GM18502 (cell line): ENCODE results near the gene CLASP1.
"Not testable (repeated sequence)": the region's sequence is repeated elsewhere in the genome, so short reads cannot be mapped to it uniquely, and the experiment has no call there.

Experiments used
- ATAC-seq: cut with Tn5 transposase; IDR thresholded peaks from one replicate; pipeline ENCODE4 v1.9.1; 2021; ENCODE audit warnings: mild to moderate bottlenecking; ENCODE audit not compliant: unreplicated experiment, poor library complexity

CLASP1 gene

DNA sequence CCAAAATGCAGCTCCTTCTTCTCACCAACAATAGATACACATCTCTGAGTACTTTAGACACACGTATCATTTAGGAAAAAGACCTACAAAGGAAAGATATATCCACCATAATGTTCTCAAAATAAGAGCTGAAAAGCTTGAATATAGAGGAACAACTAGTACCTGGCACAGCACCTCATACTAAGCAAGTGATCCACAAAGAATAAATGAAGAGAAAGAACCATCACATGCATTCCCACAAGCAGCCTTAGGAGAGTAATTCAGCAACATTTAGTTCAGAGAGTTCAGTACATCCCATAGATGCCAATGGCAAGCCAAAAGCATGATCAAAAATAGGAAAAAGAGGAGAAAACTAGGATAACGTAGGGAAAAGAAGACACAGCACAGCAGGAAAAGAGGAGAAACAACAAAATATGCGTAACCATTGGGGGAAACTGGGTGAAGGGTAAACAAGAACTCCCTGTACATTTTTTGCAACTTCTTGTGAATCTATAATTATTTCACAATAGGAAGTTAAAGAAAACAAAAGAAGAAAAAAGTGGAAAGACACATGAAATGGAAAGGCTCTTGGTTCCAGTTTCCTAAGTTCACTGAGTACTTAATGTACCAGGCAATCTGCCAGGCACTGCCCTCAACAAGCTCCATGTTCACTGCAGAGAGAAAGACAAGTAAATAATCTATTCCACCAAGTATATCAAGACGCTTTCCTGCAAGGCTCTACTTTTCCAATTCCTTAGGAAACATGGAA lies 22.3 kb downstream of the CLASP1 start:
- no peak for ATAC-seq

DNA sequence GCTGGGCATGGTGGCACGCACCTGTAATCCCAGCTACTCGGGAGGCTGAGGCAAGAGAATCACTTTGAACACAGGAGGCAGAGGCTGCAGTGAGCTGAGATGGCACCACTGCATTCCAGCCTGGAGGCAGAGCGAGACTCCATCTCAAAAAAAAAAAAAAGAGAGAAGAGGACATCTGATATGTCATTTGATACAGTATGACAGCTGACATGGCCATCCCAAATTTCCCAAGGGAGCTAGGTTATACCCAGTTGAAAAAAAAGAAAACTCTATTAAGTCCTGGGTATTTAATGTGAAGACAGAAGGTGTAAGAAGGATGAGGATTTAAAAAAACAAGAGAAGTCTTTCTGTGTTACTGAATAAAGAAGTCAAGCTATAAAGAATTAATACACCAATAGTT lies 23.3 kb downstream of the CLASP1 start:
- ATAC-seq, result no peak

DNA sequence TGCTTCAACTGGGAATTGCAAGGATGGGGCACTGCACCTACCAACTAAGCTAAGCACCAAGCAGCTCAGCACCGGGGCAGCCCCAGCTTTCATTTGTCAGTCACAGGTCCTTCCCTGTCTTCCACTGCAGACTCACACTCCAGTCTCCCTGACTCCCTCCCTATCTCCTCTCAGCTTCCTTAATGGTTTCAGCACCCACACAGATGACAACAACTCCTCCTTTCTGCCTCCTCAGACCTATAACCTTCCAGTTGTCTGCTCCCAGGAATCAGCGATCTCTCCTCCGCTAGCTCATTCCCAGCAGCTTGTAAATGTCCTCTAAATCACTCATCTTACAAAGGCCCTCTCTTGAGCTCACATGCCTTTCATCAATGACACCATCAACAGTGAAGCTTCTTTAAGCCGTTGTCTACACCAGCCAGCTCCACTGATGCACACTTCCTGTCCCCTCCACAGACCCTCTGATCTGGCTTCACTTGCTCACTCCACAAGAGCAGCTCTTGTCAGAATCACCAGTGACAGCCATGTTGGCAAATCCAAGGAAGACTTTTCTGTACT lies 32.1 kb downstream of the CLASP1 start:
- peak; percentile 76 for ATAC-seq

DNA sequence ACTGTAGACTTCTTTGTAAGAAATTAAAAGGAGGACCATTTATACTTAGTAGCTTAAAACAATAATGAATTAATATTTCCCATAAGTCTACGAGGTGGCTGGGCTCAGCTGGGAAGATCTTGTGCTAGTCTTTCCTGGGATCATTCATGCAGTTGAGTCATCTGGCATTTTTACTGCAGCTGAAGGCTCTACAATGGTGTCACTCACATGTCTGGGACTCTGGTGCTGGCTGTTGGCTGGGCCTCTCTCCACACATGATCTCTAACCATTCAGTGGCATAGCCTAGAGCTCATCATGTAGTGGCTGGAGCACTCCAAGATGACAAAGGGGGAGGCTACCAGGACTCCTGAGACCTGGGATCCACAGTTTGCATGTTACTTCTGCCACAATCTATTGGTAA lies 35.5 kb downstream of the CLASP1 start:
- no peak for ATAC-seq

GRCh38 chr2:121613152-121613551 lies 36.1 kb downstream of the CLASP1 start:
- no peak for ATAC-seq

GRCh38 chr2:121611730-121612705 lies 37.2 kb downstream of the CLASP1 start:
- no peak for ATAC-seq

- not testable (repeated sequence) for ATAC-seq
Measured at GRCh38 chr2:121611048-121611649, 38.1 kb downstream of the CLASP1 start.

- not testable (repeated sequence) for ATAC-seq
Measured at GRCh38 chr2:121610487-121610874, 38.8 kb downstream of the CLASP1 start.

DNA sequence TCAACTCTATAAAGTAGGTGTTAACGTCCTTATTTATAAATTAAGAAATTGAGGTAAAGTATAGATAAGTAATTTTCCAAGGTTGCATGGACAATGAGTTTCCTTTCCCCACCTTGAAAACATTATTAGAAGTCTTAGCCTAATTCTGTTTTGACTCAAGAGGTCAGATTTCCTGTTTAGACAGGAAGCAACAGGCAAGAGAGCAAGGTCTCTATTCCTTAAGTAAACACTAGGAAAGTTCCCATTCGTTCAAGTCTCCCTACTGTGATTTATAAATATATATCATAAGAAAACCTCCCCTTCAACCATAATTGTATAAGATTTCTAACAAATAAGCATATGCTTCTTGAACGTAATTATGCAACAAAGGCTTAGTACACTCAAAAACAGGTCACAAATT lies 40.3 kb downstream of the CLASP1 start:
- no peak for ATAC-seq

DNA sequence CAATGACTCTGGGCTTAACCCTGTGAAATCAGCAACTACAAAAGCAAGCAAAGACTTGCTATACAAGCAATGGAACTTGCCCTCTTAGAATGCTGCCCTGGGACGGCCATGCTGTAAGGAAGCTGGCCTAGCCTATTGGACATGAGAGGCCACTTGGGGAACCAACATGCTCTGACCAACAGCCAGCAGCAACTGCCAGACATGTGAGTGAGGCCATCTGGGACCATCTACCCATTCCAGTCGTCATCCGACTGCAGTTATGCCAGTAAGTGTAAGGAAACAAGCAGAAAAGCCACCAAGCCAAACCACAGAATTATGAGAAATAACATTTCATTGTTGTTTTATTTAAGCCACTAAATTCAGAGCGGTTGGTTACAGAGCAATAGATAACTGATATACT lies 40.9 kb downstream of the CLASP1 start:
- ATAC-seq, result no peak

DNA sequence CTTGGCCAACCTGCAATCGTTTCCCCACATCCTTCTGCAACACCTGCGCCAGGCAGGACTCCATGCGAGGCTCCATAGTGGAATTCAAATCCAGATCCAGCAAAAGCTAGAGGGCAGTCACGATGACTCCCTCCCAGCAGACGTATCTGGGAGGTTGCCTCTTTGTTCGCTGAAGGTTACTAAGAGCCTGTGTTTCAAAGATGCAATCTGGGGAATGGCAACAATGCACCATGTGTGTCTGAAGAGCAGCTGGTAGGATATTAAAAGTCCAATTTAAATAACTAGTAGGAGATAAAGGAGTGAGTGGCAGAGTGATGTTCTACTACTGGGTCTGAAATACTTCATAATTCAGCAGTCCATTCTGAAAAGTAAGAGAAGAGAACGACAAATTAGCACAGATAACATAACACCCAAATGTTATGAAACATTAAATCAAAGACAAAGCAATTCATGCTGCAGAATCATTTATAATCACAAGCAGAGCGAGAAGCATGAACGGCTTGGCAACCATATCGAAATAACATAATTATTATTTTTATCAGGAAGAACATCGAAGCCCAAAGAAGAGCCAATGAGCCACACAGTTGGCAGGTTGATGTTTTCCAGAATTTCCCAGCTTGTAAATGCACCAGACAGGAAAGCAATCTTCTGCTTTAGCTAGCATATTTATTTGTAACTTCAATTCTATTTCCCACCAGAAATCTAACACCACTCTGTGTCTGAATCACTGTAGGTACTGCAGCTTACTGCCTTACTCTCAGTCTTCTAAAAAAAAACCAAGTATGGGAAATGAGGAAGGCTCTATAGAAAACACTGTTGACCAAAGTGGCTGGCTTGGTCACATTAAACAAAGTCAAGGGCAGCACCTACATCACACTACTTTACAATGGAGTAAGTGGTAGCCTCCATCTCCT lies 43.2 kb downstream of the CLASP1 start:
- no peak for ATAC-seq

DNA sequence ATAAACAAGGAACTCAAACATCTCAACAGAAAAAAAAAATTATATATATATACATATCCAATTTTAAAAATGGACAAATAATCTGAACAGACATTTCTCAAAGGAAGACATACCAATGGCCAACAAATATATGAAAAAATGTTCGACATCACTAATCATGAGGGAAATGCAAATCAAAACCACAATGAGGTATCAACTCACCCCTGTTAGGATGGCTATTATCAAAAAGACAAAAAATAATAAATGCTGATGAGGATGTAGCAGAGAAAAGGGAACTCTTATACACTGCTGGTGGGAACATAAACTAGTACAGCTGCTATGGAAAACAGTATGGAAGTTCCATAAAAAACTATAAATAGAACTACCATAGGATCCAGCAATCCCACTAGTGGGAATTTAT lies 46.1 kb downstream of the CLASP1 start:
- no peak for ATAC-seq

DNA sequence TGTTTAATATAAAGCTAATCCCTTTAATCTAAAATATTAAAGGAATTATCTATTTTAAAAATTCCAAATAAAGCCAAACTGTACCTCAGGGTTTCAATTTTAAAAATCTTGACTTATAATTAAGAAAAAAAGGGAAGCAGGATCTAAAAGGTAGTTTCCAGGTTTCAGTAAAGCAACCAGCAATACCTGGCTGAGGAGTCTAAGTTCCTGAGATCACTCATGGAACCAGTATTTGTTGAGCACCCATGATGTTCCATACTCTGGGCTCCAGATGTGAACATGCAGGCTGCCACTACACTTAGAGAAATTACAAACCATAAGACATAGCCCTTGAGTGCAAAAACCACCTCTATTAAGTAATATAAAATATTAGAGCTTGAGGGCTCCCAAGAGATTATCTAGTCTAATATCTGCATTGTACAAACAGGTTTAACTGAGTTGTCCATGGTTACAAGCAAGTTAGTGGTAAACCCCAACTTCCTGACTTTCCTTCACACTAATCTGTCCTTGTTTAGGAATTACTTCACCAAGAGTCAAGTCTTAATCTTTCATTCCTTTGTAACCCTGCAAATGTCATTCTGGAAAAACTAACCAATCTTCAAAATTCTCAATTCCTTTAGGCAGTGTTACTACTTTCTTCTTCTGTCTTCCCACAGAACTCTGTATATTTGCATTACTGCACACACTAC lies 49.2 kb downstream of the CLASP1 start:
- ATAC-seq, result peak; percentile 72

- peak; percentile 23 for ATAC-seq
Measured at GRCh38 chr2:121598087-121598486, 51.2 kb downstream of the CLASP1 start.

DNA sequence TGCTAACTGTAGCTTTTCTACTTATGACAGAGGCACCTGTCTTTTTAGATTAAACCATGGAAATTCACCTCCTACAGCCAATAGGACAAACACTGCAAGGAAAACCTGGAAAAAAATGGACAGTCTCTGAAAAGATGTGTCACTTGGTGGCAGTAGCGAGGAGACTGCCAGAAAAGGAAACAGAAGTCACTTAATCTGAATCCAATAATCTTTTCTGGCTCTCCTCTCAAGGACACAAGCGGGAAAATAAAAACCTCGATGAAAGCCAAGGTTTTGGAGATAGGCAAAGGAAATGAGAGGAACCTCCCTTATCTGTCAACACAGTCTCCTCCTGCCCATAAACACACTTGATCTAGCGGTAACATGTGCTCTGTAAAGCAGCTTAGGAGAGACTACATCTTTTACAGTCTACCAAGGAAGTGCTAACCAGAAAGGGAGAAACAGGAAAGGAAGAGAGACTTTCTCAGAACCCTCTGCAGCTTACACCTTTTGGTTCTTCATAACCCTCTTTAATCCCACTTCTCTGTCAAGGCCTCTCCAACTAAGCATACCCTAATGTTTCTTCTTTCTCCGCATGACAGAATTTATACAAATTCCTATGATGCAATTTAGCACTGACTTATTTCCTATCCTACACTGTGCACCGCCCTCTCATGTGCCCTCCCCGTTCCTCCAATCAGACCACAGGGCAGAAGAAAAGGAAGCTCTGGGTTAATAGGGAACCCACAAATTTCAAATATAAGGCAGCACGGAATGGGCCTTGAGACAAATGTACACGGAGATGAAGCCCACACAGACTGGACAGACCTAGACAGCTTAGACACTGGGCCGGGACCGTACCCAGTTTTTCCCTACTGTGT lies 52.8 kb downstream of the CLASP1 start:
- peak; percentile 67 for ATAC-seq

- ATAC-seq, result no peak
Measured at GRCh38 chr2:121595012-121595891, 54.0 kb downstream of the CLASP1 start.

DNA sequence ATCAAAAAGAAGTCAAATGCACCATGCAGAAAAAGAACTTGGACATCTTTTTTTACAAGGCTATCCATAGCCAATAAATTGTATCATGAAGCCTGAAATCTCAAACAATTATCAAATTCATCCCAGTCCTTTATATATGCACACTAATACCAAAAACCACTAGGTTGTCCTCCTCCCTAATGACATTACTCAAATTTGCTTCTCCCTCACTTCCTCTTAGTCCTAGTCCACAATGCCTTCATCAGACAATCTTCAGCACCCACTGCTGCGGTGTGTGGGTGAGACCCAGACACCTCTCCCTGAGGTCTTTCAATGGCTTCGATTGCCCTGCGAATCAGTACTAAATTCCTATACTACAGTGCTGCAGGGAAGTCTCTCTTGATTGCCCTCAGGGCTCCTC lies 58.1 kb downstream of the CLASP1 start:
- no peak for ATAC-seq
